Duodenal mucosa (tissue), 2 donors: ENCODE data around the gene MMRN2.

Experiments
- H3K27ac ChIP-seq: one replicate; pipeline ENCODE4 v1.7.0; 2013; ENCODE audit warnings: low read depth, low read length
- H3K27me3 ChIP-seq, 2 donors: one replicate each; pipeline ENCODE4 v1.7.0; 2013; ENCODE audit warnings: low read length in 2 of 2, control low read depth in 1 of 2; ENCODE audit not compliant: insufficient read depth in 2 of 2, control insufficient read depth in 1 of 2
- H3K36me3 ChIP-seq, 2 donors: one replicate each; pipeline ENCODE4 v1.7.0; 2013; ENCODE audit warnings: low read length in 2 of 2, control low read depth in 1 of 2; ENCODE audit not compliant: insufficient read depth in 2 of 2, control insufficient read depth in 1 of 2
- H3K4me1 ChIP-seq, 2 donors: one replicate each; pipeline ENCODE4 v1.7.0; 2013; ENCODE audit warnings: low read length in 2 of 2, control low read depth in 1 of 2; ENCODE audit not compliant: insufficient read depth in 2 of 2, control insufficient read depth in 1 of 2
- H3K4me3 ChIP-seq, 2 donors: one replicate each; pipeline ENCODE4 v1.7.0; 2013; ENCODE audit warnings: low read length in 2 of 2, low read depth in 1 of 2
- H3K9ac ChIP-seq, 2 donors: one replicate each; pipeline ENCODE4 v1.7.0; 2013; ENCODE audit warnings: low read length in 2 of 2, low read depth in 1 of 2
- H3K9me3 ChIP-seq, 2 donors: one replicate each; pipeline ENCODE4 v1.7.0; 2013; ENCODE audit warnings: low read length in 2 of 2, control low read depth in 1 of 2; ENCODE audit not compliant: control insufficient read depth in 1 of 2

The MMRN2 gene

DNA sequence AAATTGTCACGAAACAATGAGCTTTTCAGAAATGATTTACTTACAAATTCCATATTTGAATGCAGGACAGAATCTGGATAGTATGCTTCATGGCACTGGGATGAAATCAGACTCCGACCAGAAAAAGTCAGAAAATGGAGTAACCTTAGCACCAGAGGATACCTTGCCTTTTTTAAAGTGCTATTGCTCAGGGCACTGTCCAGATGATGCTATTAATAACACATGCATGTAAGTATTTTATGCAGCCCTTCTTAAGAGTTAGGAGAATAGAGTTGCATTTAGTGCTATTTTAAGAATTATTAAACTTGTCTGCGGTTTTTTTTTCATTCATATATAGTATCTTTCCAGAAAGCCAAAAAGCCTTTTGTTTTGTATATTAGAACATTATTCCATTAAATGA lies 67.4 kb downstream of the MMRN2 start:
- no peak overlapping the region for H3K9ac ChIP-seq
- no peaks in the 10 kb centered on the region for H3K9me3 ChIP-seq
- H3K4me3 ChIP-seq: no peak overlapping the region
- no peak overlapping the region for H3K27ac ChIP-seq
- H3K36me3 ChIP-seq: peaks cover 0 to 14% of the 10 kb centered on the region in 2 donors
- H3K4me1 ChIP-seq: no peaks in the 10 kb centered on the region
- H3K27me3 ChIP-seq: no peaks in the 10 kb centered on the region

DNA sequence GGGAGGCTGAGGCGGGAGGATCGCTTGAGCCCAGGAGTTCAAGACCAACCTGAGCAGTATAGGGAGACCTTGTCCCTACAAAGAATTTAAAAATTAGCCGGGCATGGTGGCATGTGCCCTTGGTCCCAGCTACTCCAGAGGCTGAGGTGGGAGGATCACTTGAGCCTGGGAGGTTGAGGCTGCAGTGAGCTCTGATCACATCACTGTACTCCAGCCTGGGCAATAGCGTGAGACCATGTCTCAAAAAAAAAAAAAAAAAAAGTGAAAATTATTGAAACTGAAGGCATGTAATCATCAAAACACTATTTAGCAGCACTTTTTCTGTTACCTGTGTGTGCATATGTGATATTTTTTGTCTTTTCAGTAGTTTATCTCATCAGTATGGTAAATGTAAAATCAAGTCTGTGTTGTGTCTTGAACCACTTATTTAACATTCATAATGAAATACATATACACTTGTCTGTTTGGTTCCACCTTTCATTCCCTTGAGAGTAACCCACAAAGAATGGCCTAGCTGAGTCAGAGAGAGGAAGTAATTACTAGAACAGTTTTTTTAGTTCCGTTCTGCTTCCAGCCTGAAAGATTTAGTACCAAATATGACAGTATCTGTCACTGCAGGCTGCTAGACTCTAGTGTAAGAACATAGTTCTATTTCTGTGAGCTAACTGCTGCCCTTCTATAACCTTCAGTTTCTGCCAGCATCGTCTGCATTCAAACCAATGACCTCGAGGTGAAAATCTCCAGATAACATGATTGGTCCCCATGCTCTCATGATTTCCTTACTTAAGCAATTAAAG lies 68.6 kb downstream of the MMRN2 start:
- Histone ChIP-seq H3K36me3 (peaks cover 0 to 11% of the 10 kb centered on the region in 2 donors), H3K9ac (no peak overlapping the region), H3K9me3 (no peaks in the 10 kb centered on the region), H3K4me1 (no peaks in the 10 kb centered on the region), H3K27ac (no peak overlapping the region), H3K4me3 (no peak overlapping the region), H3K27me3 (no peaks in the 10 kb centered on the region)
